Stimulated activated naive B cell treated with anti-CD40 and anti-IgM and Interleukin-4, amounts not matched to agents 10 μg/mL and 1 μg/mL and 100 μg/mL, for 72 hours (primary cell): ENCODE results near the gene DNAH6.
"Not testable (repeated sequence)": the region's sequence is repeated elsewhere in the genome, so short reads cannot be mapped to it uniquely, and the experiment has no call there.

ENCODE experiments used
- ATAC-seq, 2 donors: fragments of 150-1000 bp; cut with Tn5 transposase; replicated peaks; 2 replicates each; pipeline ENCODE4 v1.10.0; 2021; ENCODE audit warnings: moderate library complexity in 1 of 2
- DNase-seq: peaks from one replicate; pipeline ENCODE4 v3.0.0; 2021
- H3K27ac Mint-ChIP-seq: one replicate; pipeline ENCODE4 v1.8.0; 2022; ENCODE audit warnings: mild to moderate bottlenecking, mixed read lengths
- H3K27me3 Mint-ChIP-seq, 2 donors: one replicate each; pipeline ENCODE4 v1.8.0; 2022; ENCODE audit warnings: mixed read lengths in 2 of 2
- H3K36me3 Mint-ChIP-seq, 2 donors: one replicate each; pipeline ENCODE4 v1.8.0; 2022; ENCODE audit warnings: mixed read lengths in 2 of 2, mild to moderate bottlenecking in 1 of 2
- H3K4me1 Mint-ChIP-seq, 2 donors: one replicate each; pipeline ENCODE4 v1.8.0; 2022; ENCODE audit warnings: mixed read lengths in 2 of 2, mild to moderate bottlenecking in 1 of 2
- H3K4me3 Mint-ChIP-seq, 2 donors: one replicate each; pipeline ENCODE4 v1.8.0; 2022; ENCODE audit warnings: mild to moderate bottlenecking in 2 of 2, mixed read lengths in 2 of 2, moderate library complexity in 1 of 2
- H3K9me3 Mint-ChIP-seq, 2 donors: one replicate each; pipeline ENCODE4 v1.8.0; 2022; ENCODE audit warnings: mixed read lengths in 2 of 2, mild to moderate bottlenecking in 1 of 2

Gene DNAH6

GRCh38 chr2:84492571-84492970, 23.7 kb upstream of the DNAH6 start:
- DNase-seq (no peak), ATAC-seq (no peak)
- Mint-ChIP-seq H3K4me1 (peaks cover 0 to 2% of the 10 kb centered on the region in 2 donors), H3K27ac (no peak overlapping the region), H3K9me3 (no peaks in the 10 kb centered on the region), H3K27me3 (peaks cover 0 to 8% of the 10 kb centered on the region in 2 donors), H3K36me3 (no peaks in the 10 kb centered on the region), H3K4me3 (no peak overlapping the region)

GRCh38 chr2:84493514-84493913, 22.8 kb upstream of the DNAH6 start:
- peaks cover 0 to 2% of the 10 kb centered on the region in 2 donors for H3K4me1 Mint-ChIP-seq
- peaks cover 0 to 8% of the 10 kb centered on the region in 2 donors for H3K27me3 Mint-ChIP-seq
- H3K4me3 Mint-ChIP-seq: no peak overlapping the region
- ATAC-seq (no peak), DNase-seq (no peak)
- H3K9me3 Mint-ChIP-seq: no peaks in the 10 kb centered on the region
- no peak overlapping the region for H3K27ac Mint-ChIP-seq
- H3K36me3 Mint-ChIP-seq: no peaks in the 10 kb centered on the region

GRCh38 chr2:84494070-84494469, 22.2 kb upstream of the DNAH6 start:
- Mint-ChIP-seq H3K4me3 (no peak overlapping the region), H3K4me1 (peaks cover 0 to 2% of the 10 kb centered on the region in 2 donors)

GRCh38 chr2:84495539-84496146, 20.7 kb upstream of the DNAH6 start:
- Mint-ChIP-seq H3K27me3 (peaks cover 0 to 8% of the 10 kb centered on the region in 2 donors), H3K36me3 (no peaks in the 10 kb centered on the region), H3K4me3 (no peak overlapping the region), H3K4me1 (peaks cover 0 to 2% of the 10 kb centered on the region in 2 donors), H3K27ac (no peak overlapping the region), H3K9me3 (no peaks in the 10 kb centered on the region)
- DNase-seq (peak; percentile 24), ATAC-seq (peak; percentile 81 to 82)

More at GRCh38 chr2:84494070-84494469, 22.2 kb upstream of the DNAH6 start:
- H3K36me3 Mint-ChIP-seq: no peaks in the 10 kb centered on the region
- no peak for DNase-seq
- no peak for ATAC-seq
- H3K27me3 Mint-ChIP-seq: peaks cover 0 to 8% of the 10 kb centered on the region in 2 donors
- H3K27ac Mint-ChIP-seq: no peak overlapping the region
- H3K9me3 Mint-ChIP-seq: no peaks in the 10 kb centered on the region

- ATAC-seq (no peak), DNase-seq (no peak)
- no peak overlapping the region for H3K4me3 Mint-ChIP-seq
- no peak overlapping the region for H3K27ac Mint-ChIP-seq
- H3K36me3 Mint-ChIP-seq: no peaks in the 10 kb centered on the region
- H3K9me3 Mint-ChIP-seq: no peaks in the 10 kb centered on the region
- H3K27me3 Mint-ChIP-seq: peaks cover 0 to 8% of the 10 kb centered on the region in 2 donors
- peaks cover 0 to 2% of the 10 kb centered on the region in 2 donors for H3K4me1 Mint-ChIP-seq
These were observed 19.9 kb upstream of the DNAH6 start for GRCh38 chr2:84496386-84496785.

- no peak overlapping the region for H3K4me3 Mint-ChIP-seq
- H3K27me3 Mint-ChIP-seq: peaks cover 0 to 11% of the 10 kb centered on the region in 2 donors
- DNase-seq (no peak), ATAC-seq (no peak)
- H3K9me3 Mint-ChIP-seq: no peaks in the 10 kb centered on the region
- no peaks in the 10 kb centered on the region for H3K36me3 Mint-ChIP-seq
- H3K27ac Mint-ChIP-seq: no peak overlapping the region
- peaks cover 0 to 2% of the 10 kb centered on the region in 2 donors for H3K4me1 Mint-ChIP-seq
These were observed 19.0 kb upstream of the DNAH6 start for GRCh38 chr2:84497285-84497684.

- no peak overlapping the region for H3K27ac Mint-ChIP-seq
- no peak overlapping the region for H3K4me3 Mint-ChIP-seq
- no peak for ATAC-seq
- peaks cover 0 to 11% of the 10 kb centered on the region in 2 donors for H3K27me3 Mint-ChIP-seq
- H3K4me1 Mint-ChIP-seq: peaks cover 0 to 2% of the 10 kb centered on the region in 2 donors
- no peak for DNase-seq
- H3K9me3 Mint-ChIP-seq: no peaks in the 10 kb centered on the region
- no peaks in the 10 kb centered on the region for H3K36me3 Mint-ChIP-seq
These were observed 18.0 kb upstream of the DNAH6 start for GRCh38 chr2:84498150-84498799.

GRCh38 chr2:84511024-84511423, 5.3 kb upstream of the DNAH6 start:
- not testable (repeated sequence) for DNase-seq, ATAC-seq, H3K36me3 Mint-ChIP-seq, H3K27ac Mint-ChIP-seq, H3K4me1 Mint-ChIP-seq, H3K9me3 Mint-ChIP-seq, H3K4me3 Mint-ChIP-seq
- peaks cover 29% of the 10 kb centered on the region in 2 donors for H3K27me3 Mint-ChIP-seq

- H3K4me3 Mint-ChIP-seq: peak overlapping the region; percentile 86 to 87
- peaks cover 37 to 41% of the 10 kb centered on the region in 2 donors for H3K27me3 Mint-ChIP-seq
- H3K9me3 Mint-ChIP-seq: peaks cover 0 to 1% of the 10 kb centered on the region in 2 donors
- peaks cover 0 to 3% of the 10 kb centered on the region in 2 donors for H3K36me3 Mint-ChIP-seq
- peaks cover 10 to 22% of the 10 kb centered on the region in 2 donors for H3K4me1 Mint-ChIP-seq
- peak overlapping the region; percentile 47 for H3K27ac Mint-ChIP-seq
- no peak for ATAC-seq
- DNase-seq: no peak
These were observed 510 bp upstream of the DNAH6 start for GRCh38 chr2:84515788-84516187.

- H3K27ac Mint-ChIP-seq: no peak overlapping the region
- peaks cover 2 to 4% of the 10 kb centered on the region in 2 donors for H3K36me3 Mint-ChIP-seq
- H3K4me3 Mint-ChIP-seq: no peak overlapping the region
- DNase-seq (no peak), ATAC-seq (no peak)
- H3K9me3 Mint-ChIP-seq: peaks cover 6 to 9% of the 10 kb centered on the region in 2 donors
- H3K27me3 Mint-ChIP-seq: peaks cover 58 to 68% of the 10 kb centered on the region in 2 donors
- H3K4me1 Mint-ChIP-seq: peaks cover 10 to 22% of the 10 kb centered on the region in 2 donors
These were observed 3.1 kb downstream of the DNAH6 start for GRCh38 chr2:84519332-84519957.

GRCh38 chr2:84526562-84526961, 10.3 kb downstream of the DNAH6 start:
- Mint-ChIP-seq H3K27me3 (peaks cover 41 to 49% of the 10 kb centered on the region in 2 donors), H3K9me3 (peaks cover 2 to 5% of the 10 kb centered on the region in 2 donors), H3K4me3 (no peak overlapping the region), H3K4me1 (no peaks in the 10 kb centered on the region), H3K36me3 (peaks cover 0 to 2% of the 10 kb centered on the region in 2 donors), H3K27ac (no peak overlapping the region)
- no peak for ATAC-seq
- no peak for DNase-seq

GRCh38 chr2:84527137-84528129, 11.1 kb downstream of the DNAH6 start:
- Mint-ChIP-seq H3K27me3 (peaks cover 38 to 40% of the 10 kb centered on the region in 2 donors), H3K9me3 (peaks cover 0 to 3% of the 10 kb centered on the region in 2 donors), H3K27ac (no peak overlapping the region), H3K4me1 (no peaks in the 10 kb centered on the region), H3K36me3 (no peaks in the 10 kb centered on the region), H3K4me3 (no peak overlapping the region)
- DNase-seq (no peak), ATAC-seq (no peak)

- no peaks in the 10 kb centered on the region for H3K9me3 Mint-ChIP-seq
- no peaks in the 10 kb centered on the region for H3K36me3 Mint-ChIP-seq
- H3K27ac Mint-ChIP-seq: no peak overlapping the region
- H3K4me3 Mint-ChIP-seq: no peak overlapping the region
- ATAC-seq (no peak), DNase-seq (no peak)
- peaks cover 11 to 16% of the 10 kb centered on the region in 2 donors for H3K27me3 Mint-ChIP-seq
- no peaks in the 10 kb centered on the region for H3K4me1 Mint-ChIP-seq
These were observed 16.0 kb downstream of the DNAH6 start for GRCh38 chr2:84532291-84532690.

GRCh38 chr2:84534225-84534624, 17.9 kb downstream of the DNAH6 start:
- Mint-ChIP-seq H3K4me3 (no peak overlapping the region), H3K27me3 (peaks cover 11 to 17% of the 10 kb centered on the region in 2 donors), H3K36me3 (no peaks in the 10 kb centered on the region), H3K4me1 (no peaks in the 10 kb centered on the region), H3K9me3 (no peaks in the 10 kb centered on the region), H3K27ac (no peak overlapping the region)
- ATAC-seq (no peak), DNase-seq (no peak)
